Stimulated activated naive CD4-positive, alpha-beta T cell treated with Interleukin-2 at 50 U/mL for 16 hours (primary cell): ENCODE data around the gene NOX1.
"Not testable (repeated sequence)": the region's sequence is repeated elsewhere in the genome, so short reads cannot be mapped to it uniquely, and the experiment has no call there.

Source experiments
- DNase-seq: peaks from one replicate; lab custom pipeline; 2025; lab: John Stamatoyannopoulos, UW

Gene NOX1

GRCh38 chrX:100819534-100819836 lies 54.7 kb downstream of the NOX1 start:
- no peak for DNase-seq

- no peak for DNase-seq
Measured at GRCh38 chrX:100817340-100817739, 56.8 kb downstream of the NOX1 start.

- DNase-seq = no peak
Measured at GRCh38 chrX:100812216-100813158, 61.7 kb downstream of the NOX1 start.

GRCh38 chrX:100808265-100808664 lies 65.9 kb downstream of the NOX1 start:
- DNase-seq = not testable (repeated sequence)

GRCh38 chrX:100804780-100805179 lies 69.4 kb downstream of the NOX1 start:
- no peak for DNase-seq

GRCh38 chrX:100802843-100803242 lies 71.3 kb downstream of the NOX1 start:
- DNase-seq = no peak

- DNase-seq = no peak
Measured at GRCh38 chrX:100798484-100799214, 75.5 kb downstream of the NOX1 start.

- no peak for DNase-seq
Measured at GRCh38 chrX:100797359-100797758, 76.8 kb downstream of the NOX1 start.

GRCh38 chrX:100796371-100796770 lies 77.8 kb downstream of the NOX1 start:
- DNase-seq = not testable (repeated sequence)
